ENCODE measurements around the gene CBLN1. TPM values are rescaled to one million over a fixed set of nuclear protein-coding genes. Genes with fewer than 3 reads are reported as not detected.
"Not testable (repeated sequence)": the region's sequence is repeated elsewhere in the genome, so short reads cannot be mapped to it uniquely, and the experiment has no call there.

The CBLN1 gene
- total and polyA plus RNA-seq, 2 of the 4 experiments (the other 2 are of a cell fraction): not detected

GRCh38 chr16:49228335-49228734, 53.3 kb downstream of the CBLN1 start:
- H2AK5ac ChIP-seq (ENCODE audit: low read depth, low read length); H2BK20ac ChIP-seq (ENCODE audit: low read depth, low read length); H3K36me3 ChIP-seq (ENCODE audit: control insufficient read depth, insufficient read depth, low read length); H2AK9ac ChIP-seq (replicated peaks; ENCODE audit: low read depth, low read length, poor library complexity); H3K9me1 ChIP-seq (ENCODE audit: insufficient read depth, low read length); H3K79me1 ChIP-seq (ENCODE audit: low read depth in 1 of 2, low read length in 2 of 2); H3K4me1 ChIP-seq (ENCODE audit: control insufficient read depth, insufficient read depth, low read length); H3K9ac ChIP-seq (ENCODE audit: low read depth, low read length); in situ Hi-C loops (cut with MboI; ENCODE audit: low sequenced_read_pairs); H3K27me3 ChIP-seq (ENCODE audit: control insufficient read depth, insufficient read depth, low read length); H3K9me3 ChIP-seq (ENCODE audit: control insufficient read depth, insufficient read depth, low read length); H4K20me1 ChIP-seq (ENCODE audit: insufficient read depth, low read length); H4K8ac ChIP-seq (ENCODE audit: low read depth in 2 of 2, low read length in 2 of 2); DNase-seq; H2BK120ac ChIP-seq (ENCODE audit: low read depth, low read length); intact Hi-C loops (cut with micrococcal nuclease); H3K4me3 ChIP-seq (ENCODE audit: insufficient read depth, low read depth, low read length); POLR2A ChIA-PET (ENCODE audit: unreplicated experiment); H3K27ac ChIP-seq (ENCODE audit: insufficient read depth, low read length); H3K4ac ChIP-seq (ENCODE audit: low read depth, low read length); H3K23ac ChIP-seq (ENCODE audit: low read depth, low read length); H4K91ac ChIP-seq (ENCODE audit: insufficient read depth, low read depth, low read length); H2BK15ac ChIP-seq (ENCODE audit: low read depth, low read length); H3K56ac ChIP-seq (ENCODE audit: extremely low read depth, insufficient read depth, low read length); H3K14ac ChIP-seq (replicated peaks; ENCODE audit: low read depth, low read length); BruUV-seq (replicated peaks); H3K4me2 ChIP-seq (ENCODE audit: low read depth, low read length); CTCF ChIA-PET; dilution Hi-C loops (cut with HindIII; ENCODE audit: low sequenced_read_pairs, unreplicated experiment); H3K18ac ChIP-seq (ENCODE audit: low read depth, low read length); ATAC-seq (ENCODE audit: low read depth); H2AFZ ChIP-seq (replicated peaks; ENCODE audit: low read length, poor library complexity); H4K5ac ChIP-seq (ENCODE audit: low read depth, low read length); H2BK5ac ChIP-seq (ENCODE audit: low read depth, low read length, poor library complexity, severe bottlenecking): not testable (repeated sequence)
- whole genome bisulfite sequencing, 2 experiments (ENCODE audit: extremely low coverage in 2 of 2, insufficient read length in 1 of 2): no CpG with 5 or more reads among the region's 3 CpGs

Other genes with a start within 250 kb of the CBLN1 start
- gene C16orf78, start 92.0 kb upstream of the CBLN1 start, total RNA-seq (2012; rRNA removed): not detected in 2 replicates
- not detected in 2 replicates for gene C16orf78, start 92.0 kb upstream of the CBLN1 start, polyA plus RNA-seq (2012; rRNA removed)